AG04450 (cell line): Measurements from ENCODE around the gene STRBP. TPM values are rescaled to one million over a fixed set of nuclear protein-coding genes. Genes with fewer than 3 reads are reported as not detected.
A peak's percentile ranks its signal among the peaks of the same experiment; 100 is the strongest.

Experiments
- CTCF ChIA-PET: fragments of 300-600, 350-600 bp; formaldehyde crosslinking; extraction: SDS; loops from one replicate; lab custom pipeline; 2022; ENCODE audit warnings: antibody characterized with exemption, inconsistent platforms; lab: Charles Lee
- POLR2A ChIA-PET: fragments of 350-600 bp; formaldehyde crosslinking; extraction: SDS; loops from one replicate; lab custom pipeline; 2021; ENCODE audit warnings: antibody characterized with exemption, inconsistent platforms; lab: Yijun Ruan, JAX
- DNase-seq: peaks from one replicate; pipeline ENCODE4 v3.0.0-alpha.2; 2011; ENCODE audit warnings: low read depth, low spot score
- H3K27ac ChIP-seq: one replicate; pipeline ENCODE4 v1.5.1; 2012; ENCODE audit warnings: low read depth, low read length, control low read depth
- H3K27me3 ChIP-seq: one replicate; pipeline ENCODE4 v1.6.0; 2012; ENCODE audit warnings: low read length; ENCODE audit not compliant: control insufficient read depth, insufficient read depth
- H3K4me3 ChIP-seq: 2 replicates; pipeline ENCODE4 v1.5.1; 2011; ENCODE audit warnings: mild to moderate bottlenecking, low read depth, low read length, control low read depth
- H3K9me3 ChIP-seq: 2 replicates; pipeline ENCODE4 v1.5.1; 2012; ENCODE audit warnings: low read length; ENCODE audit not compliant: control insufficient read depth, insufficient read depth
- CTCF ChIP-seq: IDR thresholded peaks from 2 replicates; pipeline ENCODE4 v1.5.1; 2011; ENCODE audit warnings: low read depth, low read length, control low read depth, inconsistent platforms
- polyA plus RNA-seq: library from polyadenylated mRNA; depleted of rRNA; stranded (reverse); fragments of >200 nt; gene quantifications from 2 replicates; pipeline ENCODE4 v1.2.3, GENCODE V29; 2011

Gene STRBP
- polyA plus RNA-seq, 1 experiment: 6.3 TPM

- TF ChIP-seq CTCF: no peak
- no peak overlapping the region for H3K4me3 ChIP-seq
- H3K27ac ChIP-seq: no peak overlapping the region
- no peaks in the 10 kb centered on the region for H3K9me3 ChIP-seq
- H3K27me3 ChIP-seq: no peaks in the 10 kb centered on the region
- CTCF ChIA-PET: interaction anchor here (1.7 to 2.1 kb wide), 2 partner anchors 138 to 262 kb away, joined by 5 to 7 read pairs; no protein-coding TSS in a partner anchor
- POLR2A ChIA-PET: no interaction called here
- DNase-seq: no peak
These were observed 181.0 kb downstream of the STRBP start for GRCh38 chr9:123087359-123087888.

DNA sequence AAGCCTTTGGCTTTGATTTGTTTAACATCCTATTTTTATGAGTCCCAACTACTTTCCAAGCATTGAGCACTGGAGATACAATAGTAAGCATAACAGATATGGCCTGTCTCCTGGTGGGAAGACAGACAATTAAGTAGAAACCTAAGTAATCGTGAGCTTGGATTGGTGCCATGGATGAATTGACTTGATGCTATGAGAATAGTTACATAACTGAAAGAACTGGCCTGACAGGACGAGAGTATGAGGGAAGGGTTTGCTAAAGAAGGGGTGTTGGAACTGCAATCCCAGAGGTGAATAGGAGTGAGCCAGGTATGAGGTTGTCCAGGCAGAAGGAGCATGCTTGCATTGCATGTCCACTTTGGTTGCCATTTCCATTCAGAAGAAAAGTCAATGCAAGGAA is 182.5 kb downstream of the STRBP start:
- ChIA-PET POLR2A (no interaction called here), CTCF (interaction anchor here (2.1 kb wide), 1 partner anchor 264 kb away, joined by 7 read pairs; no protein-coding TSS in a partner anchor)
- TF ChIP-seq CTCF: no peak
- Histone ChIP-seq H3K4me3 (no peak overlapping the region), H3K27me3 (no peaks in the 10 kb centered on the region), H3K9me3 (no peaks in the 10 kb centered on the region), H3K27ac (no peak overlapping the region)
- no peak for DNase-seq

- H3K27ac ChIP-seq: no peak overlapping the region
- H3K27me3 ChIP-seq: no peaks in the 10 kb centered on the region
- no peak overlapping the region for H3K4me3 ChIP-seq
- ChIA-PET CTCF (interaction anchor here (5.1 to 6.0 kb wide), 2 partner anchors 140 to 265 kb away, joined by 64 to 112 read pairs; no protein-coding TSS in a partner anchor), POLR2A (no interaction called here)
- no peak for DNase-seq
- no peak for TF ChIP-seq CTCF
- no peaks in the 10 kb centered on the region for H3K9me3 ChIP-seq
These were observed 184.1 kb downstream of the STRBP start for GRCh38 chr9:123084256-123084655.

GRCh38 chr9:123083680-123084079 is 184.7 kb downstream of the STRBP start:
- Histone ChIP-seq H3K4me3 (no peak overlapping the region), H3K27me3 (no peaks in the 10 kb centered on the region), H3K9me3 (no peaks in the 10 kb centered on the region), H3K27ac (no peak overlapping the region)
- ChIA-PET CTCF (interaction anchor here (5.1 to 6.0 kb wide), 2 partner anchors 141 to 266 kb away, joined by 64 to 112 read pairs; no protein-coding TSS in a partner anchor), POLR2A (no interaction called here)
- no peak for DNase-seq
- TF ChIP-seq CTCF: no peak

DNA sequence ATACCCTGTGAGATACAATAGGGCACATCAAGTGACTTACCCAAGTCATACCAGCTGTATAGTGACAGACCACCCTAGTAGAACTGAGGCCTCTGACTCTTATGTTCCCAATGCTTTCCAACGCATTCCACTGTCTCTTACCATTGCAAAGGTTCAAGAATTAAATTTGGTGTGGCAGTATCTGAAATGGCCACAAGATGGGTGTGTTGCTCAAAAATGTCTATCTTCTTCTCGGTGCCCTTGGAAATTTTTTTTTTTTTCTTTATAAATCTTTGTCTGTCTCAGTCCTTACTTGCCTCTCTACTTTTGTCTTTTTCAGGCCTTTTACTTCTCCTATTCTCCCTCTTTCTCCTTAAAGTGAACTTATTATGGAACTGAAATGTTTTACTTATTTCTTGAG is 186.6 kb downstream of the STRBP start:
- ChIA-PET POLR2A (no interaction called here), CTCF (interaction anchor here (0.7 to 6.0 kb wide), 16 partner anchors 8 to 304 kb away, joined by 3 to 112 read pairs (median 4); no protein-coding TSS in a partner anchor)
- no peak for DNase-seq
- H3K27ac ChIP-seq: no peak overlapping the region
- H3K27me3 ChIP-seq: no peaks in the 10 kb centered on the region
- no peak overlapping the region for H3K4me3 ChIP-seq
- peak; percentile 70 for TF ChIP-seq CTCF
- no peaks in the 10 kb centered on the region for H3K9me3 ChIP-seq
